ENCODE results near the gene PKHD1. TPM values are rescaled to one million over a fixed set of nuclear protein-coding genes. Genes with fewer than 3 reads are reported as not detected.

The PKHD1 gene
- total and polyA plus RNA-seq, 9 donors, result 0.01 to 0.12 (median 0.05) TPM; not detected in 3

- H3K9me3 ChIP-seq, result no peaks in the 10 kb centered on the region
- WGBS, 3 donors, result 32 to 59% (median 46%) methylated on average over 1 of the region's 1 CpG
- intact Hi-C loops (cut with DNase I), result no loop called here
- H3K27ac ChIP-seq, result no peak overlapping the region
- H3K4me3 ChIP-seq, result no peak overlapping the region
- no peak for DNase-seq
- no peaks in the 10 kb centered on the region for H3K27me3 ChIP-seq
- no peaks in the 10 kb centered on the region for H3K4me1 ChIP-seq (ENCODE audit: insufficient read depth)
- no peaks in the 10 kb centered on the region for H3K36me3 ChIP-seq
- TF ChIP-seq POLR2A (IDR thresholded peaks at IDR 0.05), result no peak
Observed at GRCh38 chr6:51865996-51866395, 221.4 kb downstream of the PKHD1 start.

GRCh38 chr6:51865176-51865575 lies 222.2 kb downstream of the PKHD1 start:
- TF ChIP-seq POLR2A (IDR thresholded peaks at IDR 0.05) (no peak), EP300 (IDR thresholded peaks at IDR 0.05) (no peak)
- TF ChIP-seq, protein P1, sequence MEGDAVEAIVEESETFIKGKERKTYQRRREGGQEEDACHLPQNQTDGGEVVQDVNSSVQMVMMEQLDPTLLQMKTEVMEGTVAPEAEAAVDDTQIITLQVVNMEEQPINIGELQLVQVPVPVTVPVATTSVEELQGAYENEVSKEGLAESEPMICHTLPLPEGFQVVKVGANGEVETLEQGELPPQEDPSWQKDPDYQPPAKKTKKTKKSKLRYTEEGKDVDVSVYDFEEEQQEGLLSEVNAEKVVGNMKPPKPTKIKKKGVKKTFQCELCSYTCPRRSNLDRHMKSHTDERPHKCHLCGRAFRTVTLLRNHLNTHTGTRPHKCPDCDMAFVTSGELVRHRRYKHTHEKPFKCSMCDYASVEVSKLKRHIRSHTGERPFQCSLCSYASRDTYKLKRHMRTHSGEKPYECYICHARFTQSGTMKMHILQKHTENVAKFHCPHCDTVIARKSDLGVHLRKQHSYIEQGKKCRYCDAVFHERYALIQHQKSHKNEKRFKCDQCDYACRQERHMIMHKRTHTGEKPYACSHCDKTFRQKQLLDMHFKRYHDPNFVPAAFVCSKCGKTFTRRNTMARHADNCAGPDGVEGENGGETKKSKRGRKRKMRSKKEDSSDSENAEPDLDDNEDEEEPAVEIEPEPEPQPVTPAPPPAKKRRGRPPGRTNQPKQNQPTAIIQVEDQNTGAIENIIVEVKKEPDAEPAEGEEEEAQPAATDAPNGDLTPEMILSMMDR (IDR thresholded peaks at IDR 0.05), result no peak
- H3K4me1 ChIP-seq (ENCODE audit: insufficient read depth), result no peaks in the 10 kb centered on the region
- 73 to 80% (median 78%) methylated on average over 2 of the region's 2 CpGs for WGBS, 3 donors
- intact Hi-C loops (cut with DNase I), result no loop called here
- H3K36me3 ChIP-seq, result no peaks in the 10 kb centered on the region
- no peak overlapping the region for H3K27ac ChIP-seq
- no peak overlapping the region for H3K4me3 ChIP-seq
- H3K27me3 ChIP-seq, result no peaks in the 10 kb centered on the region
- DNase-seq, result no peak
- H3K9me3 ChIP-seq, result no peaks in the 10 kb centered on the region

- TF ChIP-seq EP300 (IDR thresholded peaks at IDR 0.05), result no peak
- no peak for TF ChIP-seq POLR2A (IDR thresholded peaks at IDR 0.05)
- TF ChIP-seq, protein P1 (IDR thresholded peaks at IDR 0.05), result no peak
- no peak overlapping the region for H3K4me3 ChIP-seq
- no peaks in the 10 kb centered on the region for H3K27me3 ChIP-seq
- DNase-seq, result no peak
- no peaks in the 10 kb centered on the region for H3K36me3 ChIP-seq
- H3K4me1 ChIP-seq (ENCODE audit: insufficient read depth), result no peaks in the 10 kb centered on the region
- 85 to 94% (median 85%) methylated on average over 2 of the region's 2 CpGs for WGBS, 3 donors
- H3K27ac ChIP-seq, result no peak overlapping the region
- intact Hi-C loops (cut with DNase I), result no loop called here
- H3K9me3 ChIP-seq, result no peaks in the 10 kb centered on the region
Observed at GRCh38 chr6:51857134-51857533, 230.3 kb downstream of the PKHD1 start.

GRCh38 chr6:51856508-51856907 lies 230.9 kb downstream of the PKHD1 start:
- intact Hi-C loops (cut with DNase I), result no loop called here

DNA sequence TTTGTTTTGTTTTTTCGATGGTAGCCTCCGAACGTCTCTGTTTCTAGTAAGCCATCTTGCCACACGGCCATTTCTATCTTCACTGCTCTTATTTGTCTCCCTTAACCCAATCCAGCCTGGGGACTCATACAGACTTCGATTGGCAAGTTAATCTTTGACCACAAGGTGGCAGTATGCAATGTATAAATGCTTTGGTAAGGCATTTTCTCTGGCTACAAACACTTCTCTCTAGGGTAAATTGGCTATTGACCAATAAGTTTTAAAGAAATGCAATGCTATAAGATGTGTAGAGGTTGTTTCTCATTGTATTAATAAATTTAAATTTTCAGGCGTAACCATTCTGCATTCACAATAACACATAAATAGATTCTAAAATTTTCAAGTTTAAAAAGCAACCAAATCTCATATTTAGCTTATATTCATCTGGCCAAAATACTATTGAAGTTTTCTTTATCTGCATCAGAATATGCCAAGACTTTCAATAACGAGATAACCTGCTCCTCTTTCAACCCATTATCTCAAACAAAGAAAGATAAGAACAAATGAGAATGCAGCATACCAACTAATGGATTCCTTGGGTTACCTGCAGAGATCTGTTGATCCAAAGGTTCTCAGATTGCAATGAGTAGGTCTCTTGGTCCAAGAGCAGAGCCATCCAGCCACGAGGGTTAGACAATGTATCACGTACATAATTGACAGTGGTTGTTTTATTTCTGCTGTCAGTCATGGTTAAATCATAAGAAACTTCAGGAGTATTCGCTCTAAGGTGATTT lies 231.9 kb downstream of the PKHD1 start:
- Histone ChIP-seq H3K27ac (no peak overlapping the region), H3K27me3 (no peaks in the 10 kb centered on the region), H3K4me3 (no peak overlapping the region), H3K4me1 (ENCODE audit: insufficient read depth) (no peaks in the 10 kb centered on the region), H3K36me3 (no peaks in the 10 kb centered on the region), H3K9me3 (no peaks in the 10 kb centered on the region)
- TF ChIP-seq, protein P1 (IDR thresholded peaks at IDR 0.05), result no peak
- TF ChIP-seq POLR2A (IDR thresholded peaks at IDR 0.05) (no peak), EP300 (IDR thresholded peaks at IDR 0.05) (no peak)
- no peak for DNase-seq
- intact Hi-C loops (cut with DNase I), result no loop called here
- 24 to 33% (median 28%) methylated on average over 10 of the region's 10 CpGs for WGBS, 3 donors

More at GRCh38 chr6:51856508-51856907, 230.9 kb downstream of the PKHD1 start:
- DNase-seq, result no peak
- no peaks in the 10 kb centered on the region for H3K4me1 ChIP-seq (ENCODE audit: insufficient read depth)
- no peak overlapping the region for H3K27ac ChIP-seq
- H3K4me3 ChIP-seq, result no peak overlapping the region
- no peaks in the 10 kb centered on the region for H3K27me3 ChIP-seq
- H3K9me3 ChIP-seq, result no peaks in the 10 kb centered on the region
- TF ChIP-seq EP300 (IDR thresholded peaks at IDR 0.05) (no peak), POLR2A (IDR thresholded peaks at IDR 0.05) (no peak)
- TF ChIP-seq, protein P1 (IDR thresholded peaks at IDR 0.05), result no peak
- no peaks in the 10 kb centered on the region for H3K36me3 ChIP-seq
